Inflammatory macrophage treated with lipopolysaccharide for 4 hours (primary cell): ENCODE results near the gene CACNA2D2.
A peak's percentile ranks its signal among the peaks of the same experiment; 100 is the strongest.

ENCODE experiments used
- DNase-seq: peaks from one replicate; pipeline ENCODE4 v3.0.0-alpha.2; 2020

Gene CACNA2D2

GRCh38 chr3:50454481-50455070 lies 48.9 kb downstream of the CACNA2D2 start:
- no peak for DNase-seq

- DNase-seq = no peak
These were observed 49.5 kb downstream of the CACNA2D2 start for GRCh38 chr3:50453907-50454306.

- peak; percentile 95 for DNase-seq
These were observed 53.1 kb downstream of the CACNA2D2 start for GRCh38 chr3:50450209-50450921.

GRCh38 chr3:50448752-50449539 lies 54.5 kb downstream of the CACNA2D2 start:
- no peak for DNase-seq

DNA sequence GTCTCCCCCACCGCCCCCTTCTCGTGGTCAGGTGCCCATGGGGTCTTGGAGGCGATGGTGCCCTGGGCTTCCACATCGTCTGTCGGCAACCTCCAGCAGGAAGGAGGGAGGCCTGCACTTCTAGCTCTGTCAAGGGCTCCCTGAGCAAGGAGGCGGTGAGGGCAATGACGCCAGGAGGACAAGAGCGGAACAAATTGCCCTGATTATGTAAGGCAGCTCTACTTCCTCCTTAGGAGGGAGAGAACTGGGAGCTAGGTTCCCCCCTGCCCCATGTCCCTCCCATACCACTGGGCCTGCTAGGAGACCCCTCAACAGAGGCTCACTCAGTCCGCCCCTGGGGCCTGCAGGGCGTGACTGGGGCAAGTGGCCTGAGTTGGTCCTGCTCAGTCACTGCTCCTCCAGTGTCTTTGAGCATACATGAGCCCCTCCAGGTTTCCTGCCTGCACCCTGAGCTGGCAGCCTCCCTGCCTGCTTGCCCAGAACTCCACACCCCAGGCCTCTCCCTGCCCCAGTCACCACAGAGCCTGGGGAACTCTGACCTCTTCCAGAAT lies 56.1 kb downstream of the CACNA2D2 start:
- peak; percentile 85 for DNase-seq

DNA sequence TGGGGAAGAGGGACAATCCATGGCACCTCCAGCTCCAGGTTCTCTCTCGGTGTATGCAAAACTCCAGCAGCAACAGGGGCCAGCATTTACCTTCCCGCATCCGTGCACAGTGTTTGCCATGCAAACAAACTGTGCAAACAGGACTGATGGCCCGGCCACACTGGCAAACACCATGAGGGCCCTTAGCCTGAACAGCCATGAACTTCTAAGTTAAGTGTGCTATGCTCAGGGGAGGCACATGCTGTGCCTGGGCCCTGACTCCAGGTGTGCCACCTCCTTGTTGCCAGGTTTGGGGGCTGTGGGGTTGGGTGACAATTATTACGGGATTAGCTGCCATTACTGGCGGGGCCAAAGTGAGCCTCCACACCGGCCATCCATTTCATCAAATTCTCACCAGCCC lies 57.5 kb downstream of the CACNA2D2 start:
- no peak for DNase-seq

GRCh38 chr3:50444782-50445181 lies 58.7 kb downstream of the CACNA2D2 start:
- DNase-seq = no peak

DNA sequence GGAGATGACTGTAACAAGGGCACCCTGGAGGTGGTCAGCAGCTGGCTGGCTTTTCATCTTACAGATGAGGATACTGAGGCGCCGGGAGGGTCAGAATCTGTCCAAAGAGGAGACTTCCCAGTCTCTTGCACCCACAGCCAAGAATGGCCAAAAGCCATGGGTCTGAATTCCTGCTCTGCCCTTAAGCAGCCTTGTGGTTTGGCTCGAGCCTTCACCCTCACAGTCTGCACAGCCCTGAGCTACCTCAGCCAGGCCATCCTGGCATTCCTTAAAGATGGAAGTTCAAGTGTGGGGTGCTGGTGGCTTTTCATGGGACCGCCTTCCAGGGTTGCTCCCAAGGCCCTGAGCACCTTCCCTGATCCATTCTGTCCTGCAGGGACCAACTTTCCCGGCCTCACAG lies 59.2 kb downstream of the CACNA2D2 start:
- DNase-seq = no peak

GRCh38 chr3:50442945-50443579 lies 60.4 kb downstream of the CACNA2D2 start:
- DNase-seq = no peak

DNA sequence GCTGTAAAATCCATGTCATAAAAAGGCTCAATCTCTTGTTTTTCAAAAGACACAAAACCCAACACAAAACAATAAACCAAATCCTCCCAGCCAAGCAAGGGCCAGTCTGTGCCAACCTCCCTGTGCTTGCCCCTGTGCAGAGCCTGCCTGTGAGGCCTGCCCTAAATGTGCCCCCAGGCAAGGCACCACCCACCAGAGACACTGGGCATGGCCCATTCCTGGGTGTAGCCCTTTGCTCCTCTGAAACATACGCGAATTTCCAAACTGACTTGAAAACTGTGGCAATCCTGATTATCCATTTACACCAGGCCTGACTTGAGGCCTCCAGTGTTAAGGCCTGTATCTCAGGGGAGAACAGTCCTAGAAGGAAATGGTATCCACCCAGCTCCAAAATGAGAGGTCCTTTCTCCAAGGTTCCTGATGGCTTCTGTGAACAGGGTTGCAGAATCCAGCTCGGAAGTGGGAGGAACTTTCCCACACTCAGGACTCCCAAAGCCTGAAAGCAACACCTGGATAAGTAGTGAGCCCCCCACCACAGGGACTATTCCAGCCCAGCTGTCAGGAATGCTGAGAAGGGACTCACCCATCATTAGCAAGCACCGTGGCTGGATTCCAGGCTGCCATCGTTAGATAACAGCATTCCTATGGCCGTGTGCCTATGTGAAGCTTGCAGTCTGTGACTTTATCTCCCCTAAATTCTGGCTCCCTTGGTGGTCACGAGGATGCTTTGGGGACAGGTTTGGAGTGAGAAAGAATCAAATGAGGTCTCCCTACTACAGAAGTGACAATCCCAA lies 61.8 kb downstream of the CACNA2D2 start:
- DNase-seq = no peak

- peak; percentile 61 for DNase-seq
These were observed 67.2 kb downstream of the CACNA2D2 start for GRCh38 chr3:50436114-50436674.

GRCh38 chr3:50435371-50436113 lies 67.9 kb downstream of the CACNA2D2 start:
- no peak for DNase-seq

GRCh38 chr3:50433954-50434353 lies 69.5 kb downstream of the CACNA2D2 start:
- DNase-seq = no peak

DNA sequence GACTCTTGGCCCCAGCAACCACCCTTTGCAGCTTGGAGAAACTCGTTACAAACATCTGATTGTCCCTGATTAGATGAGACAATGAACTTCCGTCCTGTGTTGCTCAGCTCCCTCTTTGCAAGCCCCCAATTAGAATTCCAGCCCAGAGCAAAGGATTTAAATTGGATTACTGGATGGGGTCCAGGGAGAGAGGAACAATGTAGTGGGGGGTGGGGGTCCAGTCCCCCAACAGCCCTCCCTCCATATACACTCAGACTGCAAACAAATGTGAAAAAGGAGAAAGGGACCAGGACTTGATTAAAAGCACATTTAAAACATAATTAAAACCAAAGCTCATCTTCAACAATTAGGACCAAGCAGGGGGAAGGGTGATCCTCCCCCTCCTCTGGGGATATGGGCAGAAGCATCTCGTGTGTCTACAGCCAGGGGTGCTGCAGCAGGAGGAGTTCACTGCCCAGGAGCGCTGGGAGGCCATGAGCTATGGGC lies 72.4 kb downstream of the CACNA2D2 start:
- DNase-seq = no peak

GRCh38 chr3:50430191-50430590 lies 73.2 kb downstream of the CACNA2D2 start:
- DNase-seq = no peak

- no peak for DNase-seq
These were observed 75.3 kb downstream of the CACNA2D2 start for GRCh38 chr3:50428007-50428633.

- no peak for DNase-seq
These were observed 76.2 kb downstream of the CACNA2D2 start for GRCh38 chr3:50427217-50427616.

DNA sequence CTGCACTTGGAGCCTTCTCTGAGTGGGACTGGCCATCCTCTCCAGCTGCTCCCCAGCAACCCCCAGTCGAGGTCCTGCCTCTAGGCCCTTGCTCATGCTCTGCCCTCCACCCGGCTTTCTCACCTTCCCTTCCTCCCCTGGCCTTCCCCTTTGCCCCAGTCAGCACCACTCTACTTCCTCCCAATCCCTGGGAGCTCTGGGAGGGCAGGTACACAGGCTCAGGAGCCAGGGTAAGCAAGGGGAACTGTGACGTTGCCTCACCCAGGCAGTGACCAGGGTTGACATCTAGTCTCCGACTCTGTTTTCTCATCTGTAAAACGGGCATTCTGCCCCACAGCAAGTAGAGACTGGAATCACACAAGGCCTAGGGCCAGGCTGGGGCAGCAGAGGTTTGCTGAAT lies 77.5 kb downstream of the CACNA2D2 start:
- DNase-seq = no peak

- no peak for DNase-seq
These were observed 79.9 kb downstream of the CACNA2D2 start for GRCh38 chr3:50423543-50423942.

DNA sequence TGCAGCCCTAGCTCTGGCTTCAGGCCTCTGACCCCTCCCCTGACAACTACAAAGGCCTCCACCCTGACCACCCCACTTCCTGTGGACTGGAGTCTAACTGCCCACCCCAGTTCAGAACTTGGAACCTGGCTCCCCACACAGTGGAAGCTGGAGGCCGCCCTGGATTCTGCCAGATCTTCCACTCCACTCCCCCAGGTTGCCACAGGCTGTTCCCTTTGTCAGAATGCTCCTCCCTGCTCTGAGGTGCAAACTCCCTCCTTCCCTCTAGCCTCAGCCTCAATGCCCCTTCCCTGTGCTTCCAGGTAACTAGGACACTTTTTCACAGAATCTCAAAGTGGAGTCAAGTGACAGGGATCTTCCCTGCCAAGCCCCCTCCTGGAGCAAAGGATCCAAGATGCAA lies 81.3 kb downstream of the CACNA2D2 start:
- DNase-seq = no peak
